Measurements from ENCODE around the gene TSR3.
A peak's percentile ranks its signal among the peaks of the same experiment; 100 is the strongest.
"Not testable (repeated sequence)": the region's sequence is repeated elsewhere in the genome, so short reads cannot be mapped to it uniquely, and the experiment has no call there.

TSR3 gene

GRCh38 chr16:1337486-1337885 is 14.2 kb downstream of the TSR3 start:
- DNase-seq (ENCODE audit: low read depth), result no peak

DNA sequence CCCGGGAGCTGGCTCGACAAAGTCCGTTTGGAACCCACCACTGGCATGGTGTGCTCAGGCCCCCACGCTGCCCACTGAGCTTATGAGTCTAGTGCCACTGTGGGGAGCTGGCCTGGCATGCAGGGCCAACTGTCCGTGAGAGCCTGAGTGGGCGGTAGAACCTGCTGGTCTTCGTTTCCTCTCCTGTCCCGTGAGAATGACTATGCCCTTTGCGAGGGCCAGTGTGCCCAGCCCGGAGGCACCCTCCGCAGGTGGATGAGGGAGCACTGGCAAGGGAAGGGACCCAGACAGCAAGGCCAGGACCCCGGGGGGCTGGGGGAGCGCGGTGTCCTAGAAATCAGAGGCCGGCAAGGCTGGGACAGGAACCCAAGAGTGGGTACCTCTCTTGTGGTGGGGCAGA is 15.1 kb downstream of the TSR3 start:
- no peak for DNase-seq (ENCODE audit: low read depth)

DNA sequence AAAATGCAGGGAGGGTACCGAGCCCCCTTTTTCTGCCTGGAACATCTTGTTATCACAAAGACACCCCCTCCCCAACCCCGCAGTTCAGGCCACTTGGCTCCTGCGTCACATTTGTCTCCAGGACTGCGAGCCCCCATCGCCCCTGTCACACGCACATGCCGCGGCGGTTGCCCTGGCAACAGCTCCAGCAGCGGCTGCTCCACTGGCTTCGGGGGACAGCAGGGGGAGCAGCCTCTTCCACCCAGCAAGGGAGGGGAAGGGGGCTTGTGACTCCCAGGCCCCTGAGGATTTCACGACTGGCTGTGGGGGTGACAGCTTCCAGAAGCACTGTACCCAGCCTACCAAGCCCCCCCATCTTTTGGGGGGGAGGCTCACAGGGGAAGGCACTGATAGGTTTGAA is 15.7 kb downstream of the TSR3 start:
- DNase-seq (ENCODE audit: low read depth), result peak; percentile 13

DNA sequence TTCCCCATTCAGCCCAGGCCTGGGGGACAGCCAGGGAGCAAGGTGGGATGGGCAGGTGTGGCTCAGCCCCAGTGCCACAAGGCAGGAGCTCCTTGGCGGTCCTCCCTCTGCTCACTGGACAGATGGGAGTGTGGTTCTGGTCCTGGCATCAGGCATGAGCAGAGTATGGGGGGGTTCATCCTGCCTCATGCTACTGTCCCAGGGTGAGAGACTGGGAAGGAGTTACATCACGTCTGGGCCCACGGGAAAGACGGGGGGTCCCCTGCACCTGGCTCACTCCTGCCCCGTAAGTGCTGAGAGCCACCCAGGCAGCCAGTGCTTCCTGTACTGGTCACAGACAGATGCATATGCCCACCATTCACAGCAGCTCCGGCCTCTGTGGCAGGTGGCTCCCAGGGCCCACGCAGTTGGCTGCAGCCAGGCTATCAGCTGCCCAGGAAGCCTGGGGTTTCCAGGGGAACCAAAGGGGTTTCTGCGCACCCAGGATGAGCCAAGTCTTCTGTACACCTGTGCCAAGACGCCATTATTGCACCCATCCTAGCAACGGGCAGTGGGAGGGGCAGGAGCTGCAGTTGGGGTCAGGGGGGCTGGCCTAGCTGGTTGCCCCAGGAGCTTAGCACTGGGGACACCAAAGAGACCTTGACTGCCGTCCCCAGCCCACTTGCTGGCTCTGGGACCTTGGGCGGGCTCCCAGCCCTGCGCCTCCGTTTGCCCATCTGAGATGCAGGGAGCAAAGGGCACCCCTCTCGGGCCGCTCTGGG is 16.3 kb downstream of the TSR3 start:
- no peak for DNase-seq (ENCODE audit: low read depth)

- no peak for DNase-seq (ENCODE audit: low read depth)
These were observed 16.9 kb downstream of the TSR3 start for GRCh38 chr16:1334739-1335138.

DNA sequence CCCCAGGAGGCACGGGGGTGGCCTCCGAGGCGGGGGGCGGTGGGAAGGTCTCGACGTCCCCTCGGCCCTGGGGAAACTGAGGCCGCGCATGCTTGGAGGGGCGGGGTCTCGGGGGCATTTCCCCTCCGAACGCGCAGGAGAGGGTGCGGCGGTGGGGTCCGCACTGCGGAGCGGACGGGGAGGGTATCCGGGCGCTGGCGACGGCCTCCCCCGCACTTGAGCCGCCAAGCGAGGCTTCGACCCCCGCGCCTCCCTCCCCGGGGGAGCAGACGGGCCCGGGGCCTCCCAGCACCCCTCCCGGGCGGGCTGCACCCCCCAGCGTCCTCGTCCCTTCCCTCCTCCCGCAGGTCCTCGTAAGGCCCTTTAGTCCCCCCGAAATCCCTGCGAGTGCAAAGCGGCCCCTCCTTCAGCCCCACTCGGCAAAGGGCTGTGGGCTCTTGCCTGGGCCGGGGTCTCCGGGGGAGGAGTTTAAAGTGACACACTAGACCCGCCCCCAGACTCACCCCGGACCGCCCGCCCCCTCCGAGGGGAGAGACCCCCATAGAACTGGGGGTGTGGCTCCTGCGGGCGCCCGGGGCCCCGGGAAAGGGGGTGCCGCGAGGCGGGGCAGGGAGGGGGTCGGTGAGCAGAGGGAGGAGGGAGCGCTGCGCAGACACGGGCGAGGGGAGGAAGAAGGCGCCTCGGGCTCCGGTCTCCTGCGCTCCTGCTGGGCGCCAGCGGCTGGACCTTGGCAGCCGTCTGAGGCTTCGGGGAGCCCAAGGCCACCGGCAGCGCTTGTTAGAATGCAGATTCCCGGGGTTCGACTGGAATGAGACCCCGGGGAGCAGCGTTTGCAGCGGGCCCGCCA is 17.6 kb downstream of the TSR3 start:
- no peak for DNase-seq (ENCODE audit: low read depth)

DNA sequence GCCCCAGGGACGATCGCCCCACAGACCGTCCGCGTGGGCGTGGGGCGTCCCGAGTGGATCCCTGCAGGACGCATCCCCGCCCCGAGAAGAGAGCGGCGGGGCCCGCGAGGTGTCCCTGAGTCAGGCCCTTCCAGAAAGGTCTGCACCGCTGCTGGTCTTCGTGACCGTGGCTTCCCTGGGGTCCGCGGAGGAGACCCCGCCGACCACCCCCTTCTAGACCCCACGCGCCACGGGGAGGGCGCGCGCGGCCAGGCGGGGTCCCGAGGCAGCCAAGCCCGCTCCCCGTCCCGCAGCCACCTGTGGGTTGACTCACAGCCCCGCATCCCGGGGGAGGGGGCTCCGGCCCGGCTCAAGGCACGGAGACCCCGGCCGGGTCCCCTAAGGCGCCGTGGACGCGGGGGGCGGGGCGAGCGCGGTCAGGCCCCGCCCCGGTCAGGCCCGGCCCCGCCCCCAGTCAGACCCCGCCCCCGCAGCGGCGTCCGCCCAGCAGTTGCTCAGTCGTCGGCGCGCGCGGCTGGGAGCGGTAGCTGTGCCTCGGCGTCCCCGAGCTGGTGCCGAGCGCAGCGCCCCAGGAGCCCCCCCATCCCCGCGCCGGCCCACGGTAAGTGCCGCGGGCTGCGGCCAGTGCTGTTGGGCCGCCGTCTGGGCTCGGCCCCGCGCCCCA is 18.4 kb downstream of the TSR3 start, which contains the start of gene BAIAP3:
BAIAP3 (plus strand) TSS at position 497 of the 664 bp plus-strand sequence. CDS start 4,905 bp downstream, outside the sequence.
- no peak for DNase-seq (ENCODE audit: low read depth)

GRCh38 chr16:1332618-1333148 is 19.0 kb downstream of the TSR3 start:
- no peak for DNase-seq (ENCODE audit: low read depth)

DNA sequence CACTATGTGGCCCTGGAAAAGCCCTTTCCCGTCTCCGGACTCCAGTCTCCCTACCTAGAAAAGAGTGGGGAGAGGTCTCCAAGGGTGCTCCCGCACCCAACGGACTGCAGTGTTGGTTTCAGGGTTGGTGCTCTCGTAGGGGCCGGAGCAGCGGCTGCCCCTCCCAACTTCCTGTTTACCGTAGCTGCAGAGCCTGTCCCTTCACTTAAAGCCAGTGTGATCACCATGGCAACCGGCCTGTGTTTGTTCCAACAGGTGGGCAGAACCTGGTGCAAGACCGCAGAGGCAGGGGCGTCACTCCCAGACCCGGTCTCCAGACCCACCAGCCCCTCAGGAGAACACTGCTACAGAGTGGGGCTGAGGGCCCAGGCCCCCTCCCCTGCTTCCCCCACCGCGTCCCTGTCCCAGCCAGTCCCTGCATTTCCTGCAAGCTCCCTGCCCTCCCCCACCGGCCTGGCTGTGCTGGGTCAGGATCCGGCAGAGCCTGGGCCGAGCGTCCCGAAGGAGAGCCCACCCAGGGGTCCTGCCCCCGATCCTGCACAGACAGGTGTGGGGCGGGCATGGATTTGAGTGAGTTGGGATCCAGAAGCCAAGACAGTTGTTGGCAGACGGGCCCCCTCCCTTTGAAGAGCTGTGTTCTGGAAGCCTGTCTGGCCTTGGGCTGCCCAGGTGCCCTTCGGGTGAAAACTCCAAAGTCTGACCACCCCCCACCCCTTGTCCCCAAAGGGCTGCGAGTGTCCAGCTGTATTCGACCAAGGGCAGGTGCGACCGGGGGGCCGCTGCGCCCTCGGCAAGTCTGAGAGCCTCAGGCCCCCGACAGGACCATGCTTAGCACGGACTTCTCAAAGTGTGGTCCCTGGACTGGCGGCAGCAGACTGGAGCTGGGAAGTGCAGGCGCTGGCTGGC is 19.7 kb downstream of the TSR3 start:
- peak; percentile 61 for DNase-seq (ENCODE audit: low read depth)

DNA sequence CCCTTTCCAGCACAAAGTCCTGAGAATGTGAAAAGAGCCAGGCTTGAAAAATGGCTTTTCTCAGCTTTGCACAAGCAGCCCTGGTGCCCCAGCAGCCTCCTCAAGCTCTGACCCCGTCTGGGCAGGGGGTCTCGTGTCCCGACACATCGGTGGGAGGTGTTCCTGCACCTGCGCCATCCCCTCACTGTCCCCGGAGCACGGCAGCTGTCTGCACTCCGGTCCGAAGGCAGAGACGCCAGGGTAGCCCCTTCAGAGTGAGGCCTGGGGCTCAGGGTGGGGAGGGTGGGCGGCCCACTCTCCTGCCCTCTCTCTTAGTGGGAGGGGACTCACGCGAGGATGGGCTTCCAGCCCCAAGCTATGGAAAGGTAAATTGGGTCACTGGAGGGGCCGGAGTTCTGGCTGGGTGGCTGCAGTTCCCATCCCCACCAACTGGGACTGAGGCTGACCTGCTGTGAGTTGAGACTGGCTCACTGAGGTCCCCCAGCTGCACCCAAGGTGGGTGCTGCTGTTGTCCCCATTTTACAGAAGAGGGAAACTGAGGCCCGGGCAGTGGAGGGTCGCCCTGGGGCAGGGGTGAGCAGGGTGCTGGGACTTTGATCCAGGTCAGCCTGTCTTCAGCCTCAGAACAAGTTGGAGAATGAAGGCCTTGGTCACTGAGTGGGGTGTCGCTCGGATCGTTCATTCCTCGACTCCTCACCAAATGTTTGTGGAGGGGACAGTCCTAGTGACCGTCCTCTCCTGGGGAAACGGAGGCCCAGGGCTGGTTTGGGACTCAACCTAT is 20.6 kb downstream of the TSR3 start:
- no peak for DNase-seq (ENCODE audit: low read depth)

GRCh38 chr16:1330260-1330914 is 21.3 kb downstream of the TSR3 start:
- DNase-seq (ENCODE audit: low read depth), result no peak

DNA sequence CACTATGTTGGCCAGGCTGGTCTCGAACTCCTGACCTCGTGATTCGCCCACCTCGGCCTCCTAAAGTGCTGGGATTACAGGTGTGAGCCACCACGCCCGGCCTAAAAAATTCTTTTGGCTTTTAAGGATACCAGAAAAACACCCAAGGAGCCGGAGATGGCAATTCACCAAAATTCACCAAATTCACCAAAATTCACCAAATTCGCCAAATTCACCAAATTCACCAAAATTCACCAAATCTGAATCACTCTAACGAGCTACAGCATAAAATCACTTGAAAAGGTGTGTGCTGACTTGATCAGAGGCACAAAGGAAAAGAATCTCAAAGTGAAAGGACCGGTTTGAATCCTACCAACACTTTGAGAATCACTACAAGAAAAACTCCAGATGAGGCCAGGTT is 22.7 kb downstream of the TSR3 start:
- not testable (repeated sequence) for DNase-seq (ENCODE audit: low read depth)

DNA sequence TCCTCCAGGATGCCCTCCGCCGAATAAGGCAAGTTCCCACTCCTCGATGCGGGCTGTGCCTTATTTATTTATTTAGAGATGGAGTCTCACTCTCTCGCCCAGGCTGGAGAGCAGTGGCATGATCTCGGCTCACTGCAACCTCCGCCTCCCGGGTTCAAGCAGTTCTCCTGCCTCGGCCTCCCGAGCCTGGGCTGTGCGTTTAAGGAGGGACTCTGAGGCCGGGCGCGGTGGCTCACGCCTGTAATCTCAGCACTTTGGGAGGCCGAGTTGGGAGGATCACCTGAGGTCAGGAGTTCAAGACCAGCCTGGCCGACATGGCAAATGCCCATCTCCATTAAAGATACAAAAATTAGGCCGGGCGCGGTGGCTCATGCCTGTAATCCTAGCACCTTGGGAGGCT is 23.5 kb downstream of the TSR3 start:
- DNase-seq (ENCODE audit: low read depth), result not testable (repeated sequence)

- DNase-seq (ENCODE audit: low read depth), result no peak
These were observed 24.1 kb downstream of the TSR3 start for GRCh38 chr16:1327619-1327947.

DNA sequence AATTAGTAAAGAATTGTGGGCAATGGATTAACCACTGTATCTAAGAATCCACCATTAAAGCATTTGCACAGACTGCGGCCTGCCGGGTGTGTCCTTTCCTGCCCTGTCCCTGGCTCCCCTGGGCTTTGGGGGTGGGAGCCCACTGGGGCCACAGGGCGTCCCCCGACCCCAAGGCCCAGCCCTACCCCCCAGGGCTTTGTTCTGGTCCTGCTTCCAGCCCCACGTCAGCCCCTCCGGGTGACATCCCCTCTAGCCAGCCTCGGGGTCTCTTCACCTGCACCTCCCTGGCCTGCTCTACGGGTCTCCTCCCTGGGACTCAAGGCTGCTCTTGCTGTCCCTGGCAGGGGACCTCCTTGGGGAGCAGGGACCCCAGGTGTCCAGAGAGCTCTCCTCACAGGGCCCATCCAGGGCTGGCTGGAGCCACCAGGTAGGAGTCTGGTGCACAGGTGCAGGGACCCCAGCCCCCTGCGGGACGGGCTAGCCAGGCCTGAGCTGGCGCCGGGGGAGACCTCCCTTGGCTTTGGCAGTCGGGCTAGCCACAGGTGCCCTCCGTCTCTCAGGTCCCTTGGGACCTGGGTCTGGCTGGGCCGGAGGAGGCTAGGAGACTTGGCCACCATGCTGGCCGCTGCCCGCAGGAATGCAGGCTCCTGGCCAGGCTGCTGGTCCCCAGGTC is 24.6 kb downstream of the TSR3 start:
- no peak for DNase-seq (ENCODE audit: low read depth)

DNA sequence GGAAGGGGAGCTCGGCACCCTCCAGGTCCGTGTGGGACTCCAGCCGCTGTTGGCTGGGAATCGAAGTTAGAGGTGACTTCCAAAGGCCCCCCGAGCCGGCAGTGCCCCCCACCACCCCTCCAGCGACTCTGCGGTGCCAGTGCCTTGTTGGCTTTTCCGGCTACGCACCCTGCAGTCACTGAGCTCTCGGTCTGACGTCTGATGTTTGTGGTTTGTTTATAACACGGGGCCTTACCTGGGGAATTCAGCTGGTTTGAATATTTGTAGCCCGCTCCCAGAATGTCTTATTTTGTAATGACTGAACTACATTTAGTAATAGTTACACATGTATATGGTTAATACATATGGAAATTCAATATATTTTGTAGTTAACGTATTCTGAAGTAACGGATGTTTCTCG is 25.3 kb downstream of the TSR3 start:
- DNase-seq (ENCODE audit: low read depth), result no peak

DNA sequence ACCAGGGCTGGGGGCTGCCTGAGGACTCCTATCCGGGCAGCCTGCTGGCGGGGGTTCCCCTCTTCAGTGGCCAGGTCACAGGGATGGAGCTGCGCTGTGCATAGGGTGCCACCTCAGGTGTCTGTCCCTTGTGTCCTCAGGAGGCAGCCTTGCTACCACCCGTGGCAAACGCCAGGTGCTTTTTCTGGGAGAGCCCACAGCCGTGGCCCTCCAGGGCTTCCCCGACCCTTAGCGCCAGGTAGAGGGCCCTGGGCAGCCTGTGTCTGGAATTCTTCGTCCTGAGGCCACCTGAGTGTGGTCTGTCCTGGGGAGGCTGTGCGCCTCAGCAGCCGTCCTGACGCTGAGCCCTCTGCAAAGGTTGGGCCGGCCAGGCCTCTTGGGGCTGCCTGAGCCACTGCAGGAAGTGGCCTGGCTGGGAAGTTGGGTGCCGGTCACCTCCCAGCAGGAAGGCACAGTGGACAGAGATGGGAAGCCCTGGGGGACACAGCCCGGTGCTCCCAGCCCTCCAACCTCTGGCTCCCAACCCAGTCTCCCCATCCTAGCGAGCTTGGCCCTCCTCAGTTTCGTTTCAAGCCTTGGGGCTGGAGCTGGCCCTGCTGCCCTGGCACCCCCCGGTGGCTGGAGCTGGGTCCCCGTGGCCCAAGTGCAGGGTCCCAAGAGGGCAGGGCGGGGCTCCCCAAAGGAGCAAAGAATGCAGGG is 25.9 kb downstream of the TSR3 start:
- DNase-seq (ENCODE audit: low read depth), result no peak

DNA sequence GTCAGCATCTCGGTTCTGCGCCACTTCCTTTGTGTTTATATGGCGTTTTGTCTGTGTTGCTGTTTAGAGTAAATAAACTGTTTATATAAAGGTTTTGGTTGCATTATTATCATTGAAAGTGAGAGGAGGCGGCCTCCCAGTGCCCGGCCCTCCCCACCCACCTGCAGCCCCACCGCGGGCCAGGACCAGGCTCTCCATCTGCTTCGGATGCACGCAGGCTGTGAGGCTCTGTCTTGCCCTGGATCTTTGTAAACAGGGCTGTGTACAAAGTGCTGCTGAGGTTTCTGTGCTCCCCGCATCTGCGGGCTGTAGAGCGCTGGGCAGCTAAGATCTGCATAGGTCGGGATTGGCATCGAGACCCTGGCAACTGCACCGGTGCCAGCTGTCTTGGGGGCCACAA is 26.4 kb downstream of the TSR3 start:
- DNase-seq (ENCODE audit: low read depth), result no peak

DNA sequence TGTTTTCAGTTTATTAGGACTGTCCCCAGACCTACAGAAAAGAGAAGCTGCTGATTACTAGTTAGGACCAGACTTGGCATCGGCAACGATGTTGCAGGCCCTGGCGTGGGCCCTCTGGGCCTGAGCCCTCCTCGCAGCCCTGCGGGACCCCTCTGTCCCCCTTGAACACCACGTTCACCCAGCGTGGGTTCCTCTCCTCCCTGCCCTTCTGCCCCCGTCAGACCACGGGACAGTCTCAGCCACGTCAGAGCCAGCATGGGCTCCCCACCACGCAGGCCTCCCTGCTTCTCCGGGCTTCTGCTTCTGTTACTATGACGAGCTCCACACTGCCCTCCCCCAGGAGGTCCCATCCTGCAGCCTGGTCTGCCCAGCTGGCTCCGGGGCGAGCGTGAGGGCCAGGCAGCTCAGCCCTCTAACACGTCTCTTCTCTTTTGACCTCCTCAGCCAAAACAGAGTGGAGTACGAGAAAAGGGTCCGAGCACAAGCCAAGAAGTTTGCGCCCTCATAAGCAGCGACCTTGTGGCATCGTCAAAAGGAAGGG is 27.3 kb downstream of the TSR3 start:
- DNase-seq (ENCODE audit: low read depth), result no peak
